Measurements from ENCODE around the gene OR2AG2.

OR2AG2 gene

DNA sequence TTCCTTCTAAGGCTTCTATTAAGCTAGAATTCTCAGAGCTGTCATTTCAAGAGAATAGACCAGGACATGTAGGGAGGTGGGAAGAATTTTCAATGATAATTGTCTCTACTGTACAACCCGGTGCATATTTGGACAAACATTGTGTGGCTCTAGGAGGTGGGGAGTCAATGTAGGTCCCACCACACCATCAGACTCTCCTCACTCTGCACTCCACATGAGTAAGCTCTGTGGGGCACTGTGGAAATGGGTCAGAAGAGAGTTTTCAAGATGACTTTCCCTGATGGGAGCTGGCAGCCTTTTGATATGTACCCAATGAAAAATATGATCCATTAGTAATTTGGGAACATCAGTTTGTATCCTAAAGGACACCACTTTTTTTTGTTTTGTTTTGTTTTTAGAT lies 33.2 kb downstream of the OR2AG2 start:
- DNase-seq (ENCODE audit: low read depth in 2 of 2): no peak

DNA sequence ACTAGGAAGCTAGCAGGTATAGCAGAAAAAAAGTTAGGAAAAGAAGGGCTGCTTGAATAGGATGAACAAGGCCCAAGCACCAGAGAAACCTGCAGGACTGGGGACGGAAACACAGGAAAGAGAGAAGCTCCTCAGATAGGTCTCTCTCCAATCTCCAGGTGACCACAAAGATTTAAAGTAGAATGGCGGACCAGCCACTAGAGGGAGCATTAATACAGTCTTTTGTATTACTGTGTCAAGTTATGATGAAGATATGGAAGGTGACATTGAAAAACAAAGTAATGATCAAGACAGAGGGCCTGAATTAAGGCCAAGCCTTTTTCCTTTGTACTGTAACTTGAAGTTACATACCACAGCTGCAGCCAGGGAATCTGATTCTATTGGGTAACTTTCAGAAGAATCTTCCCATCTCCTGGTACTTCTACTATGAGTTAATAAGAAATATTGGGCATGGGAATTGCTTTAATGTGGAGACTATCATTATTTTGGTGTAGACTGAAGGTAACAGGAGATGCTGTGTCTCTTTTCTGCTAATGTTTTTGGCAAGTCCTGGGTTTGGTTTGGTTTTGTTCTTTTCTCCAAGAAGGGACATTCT lies 33.8 kb downstream of the OR2AG2 start:
- no peak for DNase-seq (ENCODE audit: low read depth in 2 of 2)

DNA sequence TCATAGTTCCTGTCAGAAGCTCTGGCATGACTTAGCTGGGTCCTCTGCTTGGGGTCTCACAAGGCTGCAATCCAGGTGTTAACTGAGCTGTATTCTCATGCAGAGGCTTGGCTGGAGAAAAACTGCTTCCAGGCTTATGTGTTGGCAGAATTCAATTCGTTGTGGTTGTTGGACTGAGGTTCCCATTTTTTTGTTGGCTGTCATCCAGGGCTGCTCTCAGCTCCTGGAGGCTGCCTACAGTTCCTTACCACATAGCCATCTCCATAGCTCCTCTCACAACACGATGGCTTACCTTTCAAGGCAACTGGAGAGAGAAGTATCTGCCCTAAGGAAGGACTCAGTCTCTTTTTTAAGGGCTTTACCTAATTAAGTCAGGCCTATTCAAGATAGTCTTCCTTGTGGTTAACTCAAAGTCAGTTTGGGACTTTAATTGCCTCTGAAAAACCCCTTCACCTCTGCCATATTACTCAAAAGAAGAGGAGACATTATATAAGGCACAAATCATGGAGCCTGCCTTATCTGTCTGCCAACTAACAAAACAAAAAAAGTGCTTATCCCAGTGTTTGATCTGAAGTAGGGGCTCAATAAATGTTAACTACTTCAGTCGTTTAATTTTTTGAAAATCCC lies 35.2 kb downstream of the OR2AG2 start:
- DNase-seq (ENCODE audit: low read depth in 2 of 2): no peak

DNA sequence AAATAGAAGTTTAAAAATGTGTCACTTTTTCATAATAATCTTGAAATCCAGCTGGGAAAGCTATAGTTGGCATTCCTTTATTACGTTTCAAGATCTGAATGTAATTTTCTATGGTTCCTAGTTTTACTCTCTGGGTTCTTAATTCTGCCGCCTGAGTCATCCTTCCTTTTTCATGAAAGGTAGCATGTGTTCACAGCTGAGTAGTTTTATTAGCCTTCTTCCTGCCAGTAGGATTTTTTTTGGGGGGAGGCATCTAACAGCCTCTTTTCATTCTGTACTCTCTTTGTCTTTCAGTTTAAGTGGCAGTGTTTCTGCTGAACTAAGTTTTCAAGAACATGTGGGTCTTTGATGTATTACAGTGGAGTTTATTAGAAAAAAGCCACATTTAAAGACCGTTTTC lies 36.5 kb downstream of the OR2AG2 start:
- DNase-seq (ENCODE audit: low read depth in 2 of 2): no peak

DNA sequence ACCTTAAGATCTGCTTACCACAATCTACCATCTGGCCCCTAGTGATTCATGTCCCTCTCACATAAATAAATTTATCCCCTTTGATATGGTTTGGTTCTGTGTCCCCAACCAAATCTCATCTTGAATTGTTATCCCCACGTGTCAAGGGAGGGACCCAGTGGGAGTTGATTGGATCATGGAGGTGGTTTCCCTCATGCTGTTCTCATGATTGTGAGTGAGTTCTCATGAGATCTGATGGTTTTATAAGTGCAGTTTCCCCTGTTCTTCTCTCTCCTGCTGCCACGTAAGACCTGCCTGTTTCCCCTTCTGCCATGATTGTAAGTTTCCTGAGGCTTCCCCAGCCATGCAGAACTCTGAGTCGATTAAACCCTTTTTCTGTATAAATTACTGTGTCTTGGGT lies 37.2 kb downstream of the OR2AG2 start:
- no peak for DNase-seq (ENCODE audit: low read depth in 2 of 2)

DNA sequence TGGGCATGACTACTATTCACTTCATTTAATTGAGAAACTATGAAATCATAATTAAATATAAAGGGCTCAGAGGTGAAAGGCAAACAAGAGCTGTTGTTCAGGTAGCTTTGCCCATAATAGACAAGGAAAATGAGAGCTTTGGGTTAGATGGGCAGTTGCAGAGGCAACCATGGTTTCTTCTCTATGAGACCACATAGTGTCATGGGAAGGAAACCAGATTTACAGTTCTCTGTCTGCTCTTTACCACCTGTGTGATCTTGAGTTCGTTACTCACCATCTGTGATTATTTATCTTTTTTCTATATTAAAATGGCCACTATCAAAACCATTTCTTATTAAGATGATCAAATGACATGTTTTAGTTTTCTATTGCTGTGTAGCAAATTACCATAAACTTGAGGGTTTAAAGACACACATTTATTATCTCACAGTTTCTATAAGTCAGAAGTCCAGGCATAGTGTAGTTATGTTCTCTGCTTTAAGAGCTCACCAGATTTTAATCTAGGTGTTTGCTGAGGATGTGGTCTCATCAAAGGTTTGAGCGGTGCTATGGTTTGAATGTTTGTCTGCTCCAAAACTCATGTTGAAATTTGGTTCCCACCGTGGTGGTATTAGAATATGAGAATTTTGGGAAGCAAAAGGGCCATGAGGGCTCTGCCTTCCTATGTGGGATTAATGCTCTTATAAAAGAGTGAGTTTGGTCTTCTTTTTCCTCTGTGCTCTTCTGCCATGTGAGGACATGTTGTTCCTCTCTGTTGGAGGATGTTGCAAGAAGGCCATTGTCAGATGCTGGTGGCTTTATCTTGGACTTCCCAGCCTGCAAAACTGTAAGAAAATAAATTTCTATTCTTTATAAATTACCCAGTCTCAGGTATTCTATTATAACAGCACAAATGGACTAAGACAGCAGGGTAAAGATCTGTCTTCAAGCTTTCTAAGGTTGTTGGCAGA lies 38.2 kb downstream of the OR2AG2 start:
- no peak for DNase-seq (ENCODE audit: low read depth in 2 of 2)

DNA sequence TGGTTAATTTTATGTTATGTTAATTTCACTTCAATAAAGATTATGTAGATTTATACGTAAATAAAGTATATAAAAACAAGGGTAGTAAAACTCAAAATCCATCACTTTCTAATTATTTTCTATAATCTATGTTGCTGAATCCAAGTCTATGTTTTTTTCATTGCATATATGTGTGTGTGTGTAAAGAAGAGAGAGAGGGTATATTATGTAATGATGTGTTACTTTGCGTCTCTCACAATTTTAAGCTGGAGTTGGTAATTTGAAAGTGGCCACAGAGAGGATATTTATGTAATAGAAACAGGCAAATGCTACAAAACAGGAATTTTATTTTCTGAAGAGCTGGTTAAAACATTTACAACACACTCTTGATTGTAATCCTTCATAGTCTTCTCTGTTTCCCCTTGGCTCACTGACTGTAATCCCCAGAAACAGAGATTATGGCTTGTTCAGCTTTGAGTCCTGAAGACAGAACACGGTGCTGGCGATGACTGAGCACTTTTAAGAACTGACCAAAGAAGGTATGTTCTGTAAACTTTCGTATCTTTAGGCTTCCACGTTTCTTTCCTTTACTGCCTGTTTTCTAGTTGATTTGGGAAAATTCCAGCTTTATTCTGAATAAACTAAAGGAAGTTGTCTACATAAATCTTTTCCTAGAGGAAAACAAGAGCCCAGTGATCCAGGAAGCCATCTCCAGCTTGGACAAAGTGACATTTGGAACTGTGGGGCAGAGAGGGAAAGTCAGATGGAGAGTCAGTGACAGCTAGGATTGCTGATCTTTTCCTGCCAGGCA lies 43.6 kb downstream of the OR2AG2 start:
- no peak for DNase-seq (ENCODE audit: low read depth in 2 of 2)

DNA sequence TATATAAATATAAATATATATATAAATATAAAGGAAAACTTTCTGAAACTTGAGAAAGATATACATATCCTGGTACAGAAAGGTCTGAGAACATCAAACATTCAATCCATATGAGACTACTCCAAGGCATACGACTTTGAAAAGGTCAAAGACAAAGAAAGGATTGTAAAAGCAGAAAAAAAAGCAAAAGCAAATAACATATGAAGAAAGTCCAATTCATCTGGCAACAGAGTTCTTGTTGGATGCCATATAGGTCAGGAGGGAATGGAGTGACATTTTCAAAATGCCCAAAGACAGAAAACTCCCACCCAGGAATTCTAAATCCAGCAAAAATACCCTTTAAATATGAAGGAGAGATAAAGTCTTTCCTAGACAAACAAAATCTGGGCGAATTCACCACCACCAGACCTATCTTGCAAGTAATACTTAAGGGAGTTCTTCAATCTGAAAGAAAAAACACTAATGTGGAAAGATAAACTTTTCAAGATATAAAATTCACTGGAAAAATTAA lies 46.3 kb downstream of the OR2AG2 start:
- DNase-seq (ENCODE audit: low read depth in 2 of 2): no peak

DNA sequence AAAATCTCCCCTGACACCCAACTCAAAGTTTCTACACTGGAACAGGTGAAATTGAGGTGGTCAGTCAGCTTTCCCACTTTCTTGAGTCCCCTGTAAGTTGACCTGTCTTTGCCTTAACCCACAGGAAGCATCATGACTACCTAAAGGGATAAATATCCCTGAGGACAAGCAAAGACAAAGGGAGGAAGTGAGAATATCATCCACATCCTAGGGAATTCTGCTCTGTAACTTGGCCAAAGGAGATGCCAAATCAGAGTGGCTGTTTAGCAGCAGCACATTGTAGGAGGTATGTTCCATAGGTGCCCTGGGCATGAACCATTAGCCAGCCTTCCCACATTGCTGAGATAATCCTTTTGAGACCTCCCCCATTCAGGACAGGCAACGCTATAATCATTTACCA lies 47.8 kb downstream of the OR2AG2 start:
- no peak for DNase-seq (ENCODE audit: low read depth in 2 of 2)

DNA sequence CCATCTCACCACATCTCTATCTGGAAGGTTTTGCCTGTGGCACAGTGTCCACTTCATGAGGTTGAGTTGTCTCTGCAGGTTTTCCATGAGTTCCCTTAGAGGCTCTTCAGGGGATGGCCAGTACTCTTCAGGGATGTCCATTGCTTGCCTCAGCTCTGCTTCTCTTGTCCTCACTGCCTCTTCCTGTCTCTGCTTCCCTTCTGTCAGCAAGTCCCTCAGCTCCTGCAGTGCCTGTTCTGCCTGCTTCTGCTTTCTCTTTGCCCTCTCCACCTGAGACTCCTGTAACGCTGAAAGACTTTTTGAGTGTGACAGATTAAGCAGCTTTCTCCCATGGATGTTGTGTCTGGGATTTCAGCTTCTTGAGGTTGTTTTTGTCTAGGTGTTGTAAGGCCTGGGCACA lies 50.4 kb downstream of the OR2AG2 start:
- DNase-seq (ENCODE audit: low read depth in 2 of 2): no peak

DNA sequence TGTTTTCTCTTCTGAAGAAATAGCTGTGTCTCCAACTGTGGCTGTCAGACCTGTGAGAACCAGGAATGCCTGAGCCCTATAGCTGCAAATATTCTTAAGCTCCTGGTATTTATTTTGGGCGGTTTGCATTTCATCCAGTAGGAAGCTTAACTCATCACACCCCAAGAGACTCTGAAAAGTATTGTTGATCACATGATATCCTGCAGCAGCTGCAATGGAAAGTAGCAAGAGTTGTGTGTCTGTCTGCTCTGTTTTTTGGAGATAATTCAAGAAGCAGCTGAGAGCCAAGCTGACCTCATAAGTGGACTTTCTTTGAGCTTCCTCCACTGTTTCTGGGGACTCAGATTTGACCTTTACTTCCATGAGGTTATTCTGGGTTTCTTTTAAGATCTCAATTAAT lies 52.2 kb downstream of the OR2AG2 start:
- DNase-seq (ENCODE audit: low read depth in 2 of 2): no peak

DNA sequence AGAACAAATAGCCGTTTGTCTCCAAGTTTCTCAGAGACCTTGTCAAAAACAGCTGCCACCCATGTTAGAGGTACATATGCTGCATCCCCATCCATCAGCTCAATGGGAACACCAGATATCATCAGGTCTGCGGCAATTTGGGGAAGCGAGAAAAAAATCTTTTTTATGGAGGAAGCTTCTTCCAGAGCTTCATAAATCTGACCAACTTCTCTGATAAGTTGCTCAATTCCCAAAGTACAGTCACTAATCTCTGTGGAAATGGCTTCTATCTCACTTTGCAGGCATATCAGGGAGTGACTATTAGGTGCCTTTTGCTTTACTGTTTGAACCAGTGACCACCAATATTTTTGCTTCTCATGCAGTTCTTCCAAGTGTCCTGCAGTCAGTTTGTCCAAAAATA lies 54.4 kb downstream of the OR2AG2 start:
- DNase-seq (ENCODE audit: low read depth in 2 of 2): no peak
